22Rv1 (cell line): Measurements from ENCODE around the gene PHF12.

ENCODE experiments used
- H3K27ac ChIP-seq: fragments of 450-650 bp; 2 replicates; pipeline ENCODE4 v1.5.1; 2017
- ZFX ChIP-seq: fragments of 450-650 bp; IDR thresholded peaks from 2 replicates; pipeline ENCODE4 v1.6.1; 2017; ENCODE audit warnings: antibody characterized with exemption, borderline replicate concordance
- TF ChIP-seq, protein P1 (sequence below): fragments of 450-650 bp; IDR thresholded peaks from 2 replicates; pipeline ENCODE4 v1.5.1; 2017; ENCODE audit warnings: mild to moderate bottlenecking

PHF12 gene

DNA sequence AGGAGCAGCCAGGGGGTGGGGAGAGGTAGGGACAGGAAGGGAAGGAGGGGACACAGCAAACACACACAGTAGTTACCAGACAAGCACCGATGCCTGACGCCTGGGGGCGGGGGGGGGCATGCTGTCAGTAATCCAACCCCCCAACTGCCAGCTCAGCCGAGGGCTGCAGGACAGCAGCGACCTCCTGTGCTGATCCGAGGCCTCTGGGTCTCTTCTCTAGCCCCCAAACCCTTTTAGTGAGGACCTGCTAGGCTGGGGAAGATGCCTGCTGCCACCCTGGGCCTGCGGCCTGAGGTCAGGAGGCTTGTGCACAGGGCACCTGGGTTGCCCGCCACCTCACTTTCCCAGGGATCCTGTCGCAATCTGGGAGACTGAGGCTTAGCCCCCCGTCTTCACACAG lies 65.4 kb downstream of the PHF12 start:
- TF ChIP-seq, protein P1, sequence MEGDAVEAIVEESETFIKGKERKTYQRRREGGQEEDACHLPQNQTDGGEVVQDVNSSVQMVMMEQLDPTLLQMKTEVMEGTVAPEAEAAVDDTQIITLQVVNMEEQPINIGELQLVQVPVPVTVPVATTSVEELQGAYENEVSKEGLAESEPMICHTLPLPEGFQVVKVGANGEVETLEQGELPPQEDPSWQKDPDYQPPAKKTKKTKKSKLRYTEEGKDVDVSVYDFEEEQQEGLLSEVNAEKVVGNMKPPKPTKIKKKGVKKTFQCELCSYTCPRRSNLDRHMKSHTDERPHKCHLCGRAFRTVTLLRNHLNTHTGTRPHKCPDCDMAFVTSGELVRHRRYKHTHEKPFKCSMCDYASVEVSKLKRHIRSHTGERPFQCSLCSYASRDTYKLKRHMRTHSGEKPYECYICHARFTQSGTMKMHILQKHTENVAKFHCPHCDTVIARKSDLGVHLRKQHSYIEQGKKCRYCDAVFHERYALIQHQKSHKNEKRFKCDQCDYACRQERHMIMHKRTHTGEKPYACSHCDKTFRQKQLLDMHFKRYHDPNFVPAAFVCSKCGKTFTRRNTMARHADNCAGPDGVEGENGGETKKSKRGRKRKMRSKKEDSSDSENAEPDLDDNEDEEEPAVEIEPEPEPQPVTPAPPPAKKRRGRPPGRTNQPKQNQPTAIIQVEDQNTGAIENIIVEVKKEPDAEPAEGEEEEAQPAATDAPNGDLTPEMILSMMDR = no peak
- no peak for TF ChIP-seq ZFX

GRCh38 chr17:28885363-28885762 lies 66.0 kb downstream of the PHF12 start:
- H3K27ac ChIP-seq = no peak overlapping the region
- TF ChIP-seq, protein P1 = no peak
- no peak for TF ChIP-seq ZFX

More for the DNA sequence above, 65.4 kb downstream of the PHF12 start:
- H3K27ac ChIP-seq = no peak overlapping the region

GRCh38 chr17:28883967-28884702 lies 67.2 kb downstream of the PHF12 start:
- no peak overlapping the region for H3K27ac ChIP-seq

GRCh38 chr17:28882154-28882895 lies 69.0 kb downstream of the PHF12 start:
- TF ChIP-seq, protein P1 = no peak
- TF ChIP-seq ZFX = no peak

More at GRCh38 chr17:28883967-28884702, 67.2 kb downstream of the PHF12 start:
- TF ChIP-seq ZFX = no peak
- TF ChIP-seq, protein P1 = no peak

GRCh38 chr17:28881533-28882056 lies 69.7 kb downstream of the PHF12 start:
- no peak overlapping the region for H3K27ac ChIP-seq
- TF ChIP-seq, protein P1 = no peak
- TF ChIP-seq ZFX = no peak

More at GRCh38 chr17:28882154-28882895, 69.0 kb downstream of the PHF12 start:
- H3K27ac ChIP-seq = no peak overlapping the region

- no peak overlapping the region for H3K27ac ChIP-seq
- no peak for TF ChIP-seq ZFX
- TF ChIP-seq, protein P1 = no peak
Measured at GRCh38 chr17:28880572-28880945, 70.8 kb downstream of the PHF12 start.
